Suprapubic skin (tissue), 3 donors: Measurements from ENCODE around the gene GRAPL.
"Not testable (repeated sequence)": the region's sequence is repeated elsewhere in the genome, so short reads cannot be mapped to it uniquely, and the experiment has no call there.

ENCODE experiments used
- POLR2A ChIP-seq, 2 donors: fragments of 450-650 bp; IDR thresholded peaks; one replicate each; pipeline ENCODE4 v1.6.1; 2017; ENCODE audit warnings: antibody characterized with exemption in 2 of 2, mild to moderate bottlenecking in 2 of 2, moderate library complexity in 2 of 2
- TF ChIP-seq, protein P1 (sequence below), 2 donors: fragments of 200-600 bp in 1 of 2; fragments of 450-650 bp in 1 of 2; sonication (generic) in 1 of 2; IDR thresholded peaks; one replicate each; pipeline ENCODE4 v1.5.1; 2016 to 2019; ENCODE audit warnings: antibody characterized with exemption in 2 of 2, mild to moderate bottlenecking in 1 of 2, moderate library complexity in 1 of 2

DNA sequence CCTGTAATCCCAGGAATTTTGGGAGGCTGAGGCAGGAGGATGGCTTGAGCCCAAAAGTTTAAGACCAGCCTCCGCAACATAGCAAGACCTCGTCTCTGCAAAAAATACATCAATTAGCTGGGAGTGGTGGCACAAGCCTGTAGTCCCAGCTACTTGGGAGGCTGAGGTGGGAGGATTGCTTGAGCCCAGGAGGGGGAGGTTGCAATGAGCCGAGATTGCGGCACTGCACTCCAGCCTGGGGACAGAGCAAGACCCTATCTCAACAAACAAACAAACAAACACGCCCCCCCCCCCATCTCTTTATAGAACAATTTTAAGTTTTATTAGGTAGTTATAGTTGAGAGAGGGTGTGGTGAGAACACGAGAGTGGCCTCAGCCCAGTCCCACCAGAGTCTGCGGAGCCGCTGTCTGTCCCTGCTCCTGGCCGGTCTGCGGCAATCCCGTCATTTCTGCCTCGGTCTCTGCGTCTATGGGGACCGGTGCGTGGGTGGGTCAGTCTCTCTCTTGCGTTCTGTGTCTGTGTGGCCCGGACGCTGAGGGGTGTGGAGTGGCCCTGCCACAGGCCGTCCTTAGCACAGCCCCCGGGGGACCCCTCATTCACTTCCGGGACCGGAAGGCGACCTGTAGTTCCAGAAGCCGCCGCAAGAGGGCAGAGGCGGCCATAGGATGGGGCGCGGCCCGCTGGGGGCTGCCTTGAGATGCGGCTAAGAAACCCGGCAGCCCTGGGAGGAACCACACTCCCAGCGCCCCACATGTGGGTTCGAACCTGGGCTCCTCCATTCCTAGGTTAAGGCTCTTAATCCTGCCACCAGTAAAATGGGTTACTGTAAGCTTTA, 53.9 kb downstream of the GRAPL start:
- TF ChIP-seq, protein P1, sequence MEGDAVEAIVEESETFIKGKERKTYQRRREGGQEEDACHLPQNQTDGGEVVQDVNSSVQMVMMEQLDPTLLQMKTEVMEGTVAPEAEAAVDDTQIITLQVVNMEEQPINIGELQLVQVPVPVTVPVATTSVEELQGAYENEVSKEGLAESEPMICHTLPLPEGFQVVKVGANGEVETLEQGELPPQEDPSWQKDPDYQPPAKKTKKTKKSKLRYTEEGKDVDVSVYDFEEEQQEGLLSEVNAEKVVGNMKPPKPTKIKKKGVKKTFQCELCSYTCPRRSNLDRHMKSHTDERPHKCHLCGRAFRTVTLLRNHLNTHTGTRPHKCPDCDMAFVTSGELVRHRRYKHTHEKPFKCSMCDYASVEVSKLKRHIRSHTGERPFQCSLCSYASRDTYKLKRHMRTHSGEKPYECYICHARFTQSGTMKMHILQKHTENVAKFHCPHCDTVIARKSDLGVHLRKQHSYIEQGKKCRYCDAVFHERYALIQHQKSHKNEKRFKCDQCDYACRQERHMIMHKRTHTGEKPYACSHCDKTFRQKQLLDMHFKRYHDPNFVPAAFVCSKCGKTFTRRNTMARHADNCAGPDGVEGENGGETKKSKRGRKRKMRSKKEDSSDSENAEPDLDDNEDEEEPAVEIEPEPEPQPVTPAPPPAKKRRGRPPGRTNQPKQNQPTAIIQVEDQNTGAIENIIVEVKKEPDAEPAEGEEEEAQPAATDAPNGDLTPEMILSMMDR (IDR thresholded peaks at IDR 0.05), result not testable (repeated sequence)
- not testable (repeated sequence) for TF ChIP-seq POLR2A (IDR thresholded peaks at IDR 0.05)
